Bronchial epithelial cell (primary cell): ENCODE measurements around the gene DENND2D. TPM values are rescaled to one million over a fixed set of nuclear protein-coding genes. Genes with fewer than 3 reads are reported as not detected.

Experiments
- DNase-seq: peaks from one replicate; pipeline ENCODE4 v3.0.0-alpha.2; 2010; ENCODE audit warnings: low read depth
- FAIRE-seq: peaks from 2 replicates; lab custom pipeline; 2011; peaks lifted over from hg19 to GRCh38; lab: Jason Lieb, UNC
- H3K27me3 ChIP-seq: 2 replicates; pipeline ENCODE4 v1.5.1; 2011; ENCODE audit warnings: low read length; ENCODE audit not compliant: control insufficient read depth, insufficient read depth
- H3K36me3 ChIP-seq: 2 replicates; pipeline ENCODE4 v1.5.1; 2011; ENCODE audit warnings: low read length; ENCODE audit not compliant: control insufficient read depth, insufficient read depth
- H3K4me3 ChIP-seq: 2 replicates; pipeline ENCODE4 v1.5.1; 2011; ENCODE audit warnings: mild to moderate bottlenecking, low read depth, low read length, control low read depth
- CTCF ChIP-seq: IDR thresholded peaks from 2 replicates; pipeline ENCODE4 v1.5.1; 2011; ENCODE audit warnings: mild to moderate bottlenecking, moderate library complexity, low read length, control low read depth, inconsistent platforms; ENCODE audit not compliant: insufficient read depth, severe bottlenecking
- total RNA-seq: library from RNA; depleted of rRNA; stranded (reverse); fragments of >200 nt; gene quantifications from 2 replicates; pipeline ENCODE4 v1.2.1, GENCODE V29; 2014

The DENND2D gene
- total RNA-seq, 1 donor from 2014 or later, result 23.7 TPM

- DNase-seq, result no peak
- Histone ChIP-seq H3K4me3 (no peak overlapping the region), H3K36me3 (peaks cover 2% of the 10 kb centered on the region), H3K27me3 (no peaks in the 10 kb centered on the region)
- TF ChIP-seq CTCF, result no peak
- FAIRE-seq, result no peak
Measured at GRCh38 chr1:111157431-111157830, 43.0 kb downstream of the DENND2D start.

GRCh38 chr1:111154021-111154999, 46.1 kb downstream of the DENND2D start:
- Histone ChIP-seq H3K27me3 (no peaks in the 10 kb centered on the region), H3K36me3 (peaks cover 6% of the 10 kb centered on the region), H3K4me3 (no peak overlapping the region)
- DNase-seq (no peak), FAIRE-seq (no peak)
- no peak for TF ChIP-seq CTCF

GRCh38 chr1:111151838-111152237, 48.6 kb downstream of the DENND2D start:
- FAIRE-seq, result no peak
- Histone ChIP-seq H3K27me3 (no peaks in the 10 kb centered on the region), H3K36me3 (peaks cover 11% of the 10 kb centered on the region), H3K4me3 (no peak overlapping the region)
- no peak for DNase-seq
- TF ChIP-seq CTCF, result no peak

- DNase-seq (no peak), FAIRE-seq (no peak)
- Histone ChIP-seq H3K27me3 (no peaks in the 10 kb centered on the region), H3K4me3 (no peak overlapping the region), H3K36me3 (peaks cover 11% of the 10 kb centered on the region)
- TF ChIP-seq CTCF, result no peak
Measured at GRCh38 chr1:111148376-111148881, 52.0 kb downstream of the DENND2D start.

- DNase-seq, result no peak
- FAIRE-seq, result no peak
- no peak overlapping the region for H3K4me3 ChIP-seq
- H3K36me3 ChIP-seq, result peaks cover 9% of the 10 kb centered on the region
- H3K27me3 ChIP-seq, result no peaks in the 10 kb centered on the region
- TF ChIP-seq CTCF, result no peak
Measured at GRCh38 chr1:111147948-111148347, 52.5 kb downstream of the DENND2D start.
